HUES48 (cell line): ENCODE data around the gene ITGAX.

ENCODE experiments used
- H3K27ac ChIP-seq: one replicate; pipeline ENCODE4 v1.7.0; 2013; ENCODE audit warnings: low read depth, low read length, inconsistent platforms
- H3K27me3 ChIP-seq: 2 replicates; pipeline ENCODE4 v1.6.1; 2013; ENCODE audit warnings: mild to moderate bottlenecking, low read length; ENCODE audit not compliant: control insufficient read depth, insufficient read depth
- H3K36me3 ChIP-seq: 2 replicates; pipeline ENCODE4 v1.6.1; 2013; ENCODE audit warnings: low read length; ENCODE audit not compliant: control insufficient read depth, insufficient read depth
- H3K4me1 ChIP-seq: 2 replicates; pipeline ENCODE4 v1.6.1; 2013; ENCODE audit warnings: mild to moderate bottlenecking, low read length; ENCODE audit not compliant: control insufficient read depth, insufficient read depth
- H3K4me3 ChIP-seq: 2 replicates; pipeline ENCODE4 v1.5.1; 2013; ENCODE audit warnings: mild to moderate bottlenecking, low read depth, low read length
- H3K9ac ChIP-seq: 2 replicates; pipeline ENCODE4 v1.6.1; 2013; ENCODE audit warnings: mild to moderate bottlenecking, low read depth, low read length, moderate library complexity
- H3K9me3 ChIP-seq: 2 replicates; pipeline ENCODE4 v1.6.1; 2013; ENCODE audit warnings: low read length; ENCODE audit not compliant: control insufficient read depth, insufficient read depth

The ITGAX gene

DNA sequence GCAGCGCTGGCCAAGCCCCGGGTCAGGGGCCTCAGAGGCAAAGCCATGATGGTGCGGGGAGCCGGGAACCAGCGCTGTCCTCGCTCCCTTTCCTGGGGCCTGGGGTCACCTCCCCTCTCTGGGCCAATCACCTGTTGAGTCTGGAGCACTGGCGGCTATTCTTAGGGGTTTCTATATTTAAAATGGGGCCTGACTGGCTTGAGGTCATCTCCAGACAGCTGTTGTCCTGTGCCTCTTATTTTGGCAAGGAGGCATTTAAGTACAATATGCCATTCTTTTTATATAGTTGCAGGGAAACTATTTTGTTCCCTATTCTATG is 73.3 kb downstream of the ITGAX start, which contains the start of gene COX6A2:
TSS of gene COX6A2 (minus strand) at position 82 of the 319 bp plus-strand sequence. CDS start at position 47, 35 bp downstream.
- 0 out of 2 replicates have a peak within 1 kb of the TSS, but pooled peaks have one; percentile 21 for H3K4me3 ChIP-seq
- peaks cover 16% of the 10 kb centered on the region for H3K27me3 ChIP-seq
- 0 out of 2 replicates have a peak, but pooled peaks cover 2% of the 10 kb centered on the region for H3K4me1 ChIP-seq
- no peaks in the 10 kb centered on the region for H3K9me3 ChIP-seq
- H3K36me3 ChIP-seq, result no peaks in the 10 kb centered on the region
- no peak within 1 kb of the TSS for H3K9ac ChIP-seq
- H3K27ac ChIP-seq, result no peak within 1 kb of the TSS

DNA sequence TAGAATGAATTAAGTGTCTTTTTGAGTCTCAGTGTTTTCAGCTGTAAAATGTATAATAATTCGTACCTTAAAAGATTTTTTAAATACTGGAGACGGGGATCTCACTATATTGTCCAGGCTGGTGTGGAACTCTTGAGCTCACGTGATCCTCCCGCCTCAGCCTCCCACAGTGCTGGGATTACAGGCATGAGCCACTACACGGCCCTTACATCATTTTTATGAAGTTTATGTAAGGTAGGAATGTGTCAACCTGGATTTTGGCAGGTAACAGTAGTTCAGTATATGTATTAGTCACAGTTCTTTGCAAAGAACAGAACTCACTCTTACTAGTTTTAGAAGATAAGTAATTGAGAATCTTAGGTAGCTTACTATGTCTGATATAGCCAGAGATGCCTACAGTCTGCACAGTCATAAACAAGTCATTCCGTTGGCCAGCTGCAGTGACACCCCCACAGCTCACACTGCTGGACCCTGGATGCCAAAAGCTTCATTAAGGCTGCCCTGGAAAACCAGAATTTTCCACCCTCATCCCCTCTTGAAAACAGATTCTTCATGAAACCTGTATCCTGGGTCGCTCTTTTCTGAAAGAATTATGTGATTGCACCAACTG is 73.8 kb downstream of the ITGAX start:
- Histone ChIP-seq H3K27me3 (peaks cover 16% of the 10 kb centered on the region), H3K9ac (no peak overlapping the region), H3K27ac (no peak overlapping the region), H3K36me3 (no peaks in the 10 kb centered on the region), H3K4me1 (0 out of 2 replicates have a peak, but pooled peaks cover 2% of the 10 kb centered on the region), H3K9me3 (no peaks in the 10 kb centered on the region), H3K4me3 (no peak overlapping the region)

DNA sequence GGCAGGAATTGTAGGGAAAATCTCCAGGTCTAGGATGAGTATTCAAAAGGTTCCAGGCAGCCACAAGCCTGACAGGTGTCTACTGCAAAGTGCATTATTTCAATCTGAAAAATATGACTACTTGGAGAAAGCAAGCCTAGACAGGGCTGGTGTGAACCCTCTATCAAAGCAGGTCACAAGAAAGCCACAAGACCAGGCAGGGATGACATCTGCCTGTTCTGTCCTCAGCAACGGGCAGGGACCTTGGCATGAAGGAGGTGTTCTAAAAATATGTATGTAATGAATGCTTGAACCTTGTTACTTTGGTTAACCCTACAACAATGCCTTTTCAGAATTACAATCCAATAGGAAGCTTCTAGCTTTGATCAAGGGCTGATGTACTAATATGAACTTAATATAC is 74.3 kb downstream of the ITGAX start:
- no peaks in the 10 kb centered on the region for H3K9me3 ChIP-seq
- H3K9ac ChIP-seq, result no peak overlapping the region
- H3K4me3 ChIP-seq, result no peak overlapping the region
- H3K36me3 ChIP-seq, result no peaks in the 10 kb centered on the region
- no peak overlapping the region for H3K27ac ChIP-seq
- 0 out of 2 replicates have a peak, but pooled peaks cover 2% of the 10 kb centered on the region for H3K4me1 ChIP-seq
- H3K27me3 ChIP-seq, result peaks cover 16% of the 10 kb centered on the region

DNA sequence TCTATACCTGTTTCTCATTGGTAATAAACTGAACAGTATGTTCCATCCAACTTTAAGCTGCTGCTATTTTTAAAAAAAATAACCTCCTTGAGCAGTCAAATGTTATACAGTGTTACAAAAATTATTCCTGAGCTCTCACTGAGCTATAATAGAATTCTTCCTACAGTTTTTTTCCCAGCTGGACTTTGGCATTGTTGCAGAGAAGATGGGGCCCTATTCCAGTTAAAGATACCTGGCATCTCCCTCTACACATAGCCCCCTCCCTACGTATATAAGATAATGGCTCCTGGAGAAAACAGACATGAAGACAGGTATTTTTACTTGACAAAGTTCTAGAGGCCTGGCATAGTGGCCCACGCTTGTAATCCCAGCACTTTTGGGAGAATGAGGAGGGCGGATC is 74.8 kb downstream of the ITGAX start:
- Histone ChIP-seq H3K4me3 (no peak overlapping the region), H3K9me3 (no peaks in the 10 kb centered on the region), H3K36me3 (no peaks in the 10 kb centered on the region), H3K4me1 (0 out of 2 replicates have a peak, but pooled peaks cover 2% of the 10 kb centered on the region), H3K9ac (no peak overlapping the region), H3K27me3 (peaks cover 16% of the 10 kb centered on the region), H3K27ac (no peak overlapping the region)

DNA sequence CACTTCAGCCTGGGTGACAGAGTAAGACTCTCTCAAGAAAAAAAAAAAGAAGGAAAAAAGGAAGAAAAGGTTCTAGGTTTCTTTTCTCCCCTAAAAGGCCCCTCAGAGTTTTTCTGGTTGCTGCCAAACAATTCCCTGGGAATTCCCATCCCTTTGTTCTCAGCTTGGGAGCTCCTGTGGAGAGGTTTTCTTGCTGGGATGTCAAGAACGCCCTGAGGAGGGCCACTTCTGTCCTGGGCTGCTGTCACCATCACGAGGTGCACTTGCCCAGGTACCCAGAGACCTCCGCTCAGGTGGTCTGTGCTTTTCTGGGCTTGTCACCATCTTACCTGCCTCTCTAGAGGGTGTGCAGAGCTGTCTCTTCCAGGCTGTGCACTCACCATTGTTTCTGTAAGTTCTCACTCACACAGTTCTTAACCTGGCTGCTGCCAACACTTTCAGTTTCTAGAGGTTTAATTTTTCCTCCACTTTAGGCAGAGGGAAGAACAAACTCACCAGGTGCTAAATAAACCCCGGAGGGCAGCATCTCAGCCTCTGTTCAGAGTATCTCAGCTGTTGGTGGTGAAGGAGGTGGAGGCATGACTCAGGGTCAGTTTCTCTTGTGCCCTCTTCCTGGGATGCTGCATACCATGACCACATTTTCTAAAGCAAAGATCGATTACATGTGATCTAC is 75.5 kb downstream of the ITGAX start:
- H3K36me3 ChIP-seq, result no peaks in the 10 kb centered on the region

More for the DNA sequence above, 75.5 kb downstream of the ITGAX start:
- Histone ChIP-seq H3K27ac (no peak overlapping the region), H3K27me3 (peaks cover 16% of the 10 kb centered on the region), H3K9ac (no peak overlapping the region), H3K4me3 (no peak overlapping the region), H3K9me3 (no peaks in the 10 kb centered on the region), H3K4me1 (0 out of 2 replicates have a peak, but pooled peaks cover 2% of the 10 kb centered on the region)
